ENCODE data around the gene TRMT11. TPM values are rescaled to one million over a fixed set of nuclear protein-coding genes. Genes with fewer than 3 reads are reported as not detected.

TRMT11 gene
- total and polyA plus RNA-seq, 2 of the 8 experiments (the other 6 are each of a cell fraction or from before 2014, with no cell fraction given), result 19.7 to 32.4 TPM

GRCh38 chr6:126047648-126048047, 61.3 kb downstream of the TRMT11 start:
- Histone ChIP-seq H4K20me1 (replicated peaks in 1 of 2; ENCODE audit: control insufficient read depth in 1 of 2, insufficient read depth in 2 of 2, low read length in 2 of 2) (no peaks in the 10 kb centered on the region), H3K79me1 (ENCODE audit: low read depth, low read length) (no peaks in the 10 kb centered on the region), H2BK120ac (replicated peaks; ENCODE audit: low read depth, low read length) (no peak overlapping the region), H3K23me2 (ENCODE audit: low read depth, low read length) (no peaks in the 10 kb centered on the region), H3K9me3 (ENCODE audit: insufficient read depth in 2 of 2, low read depth in 1 of 2, low read length in 1 of 2) (no peaks in the 10 kb centered on the region), H3K4me3 (ENCODE audit: extremely low read depth in 1 of 4, insufficient read depth in 2 of 4, low read depth in 3 of 4, low read length in 4 of 4) (no peak overlapping the region), H3K14ac (ENCODE audit: insufficient read length) (no peak overlapping the region), H3K79me2 (ENCODE audit: control insufficient read depth in 1 of 2, insufficient read depth in 2 of 2, low read length in 2 of 2) (no peaks in the 10 kb centered on the region), H2BK15ac (ENCODE audit: low read length) (no peak overlapping the region), H2BK5ac (ENCODE audit: low read depth, low read length) (no peak overlapping the region), H3K4ac (replicated peaks; ENCODE audit: insufficient read length, low read depth, low read length) (no peak overlapping the region), H2BK20ac (ENCODE audit: low read length) (no peak overlapping the region), H4K91ac (replicated peaks; ENCODE audit: insufficient read length, low read length) (no peak overlapping the region), H3K56ac (replicated peaks; ENCODE audit: insufficient read length, low read depth, low read length) (no peak overlapping the region), H2BK12ac (ENCODE audit: low read depth, low read length) (no peak overlapping the region), H3K9ac (replicated peaks in 1 of 4; ENCODE audit: extremely low read depth in 1 of 4, low read depth in 3 of 4, low read length in 3 of 4) (no peak overlapping the region), H3K27ac (ENCODE audit: low read depth, low read length) (no peak overlapping the region), H3K23ac (ENCODE audit: insufficient read length) (no peak overlapping the region), H4K5ac (ENCODE audit: insufficient read length, low read depth, low read length) (no peak overlapping the region), H3K4me2 (ENCODE audit: insufficient read depth in 1 of 2, low read depth in 2 of 2, low read length in 2 of 2) (no peak overlapping the region), H3K36me3 (ENCODE audit: control insufficient read depth in 2 of 4, insufficient read depth in 4 of 4, low read length in 3 of 4) (peaks cover 2 to 9% (median 5%) of the 10 kb centered on the region in 4 experiments; a peak in 6 of 8 replicates), H3K4me1 (replicated peaks in 1 of 4; ENCODE audit: control insufficient read depth in 3 of 4, insufficient read depth in 4 of 4, low read length in 3 of 4) (no peaks in the 10 kb centered on the region), H2AK5ac (ENCODE audit: low read depth, low read length) (no peak overlapping the region), H3K27me3 (replicated peaks in 1 of 4; ENCODE audit: control insufficient read depth in 3 of 4, extremely low read depth in 1 of 4, insufficient read depth in 3 of 4, low read length in 3 of 4) (no peaks in the 10 kb centered on the region), H2AFZ (ENCODE audit: low read length) (no peak overlapping the region), H3K18ac (ENCODE audit: extremely low read depth, low read length) (no peak overlapping the region), H4K8ac (ENCODE audit: extremely low read depth, insufficient read depth, low read length) (no peak overlapping the region)
- ChIA-PET CTCF (ENCODE audit: partially characterized antibody) (interaction anchor here (1.3 to 1.7 kb wide), 4 partner anchors 10 to 52 kb away, joined by 4 read pairs; no protein-coding TSS in a partner anchor), POLR2A (ENCODE audit: partially characterized antibody) (interaction anchor here (2.0 kb wide), 1 partner anchor 10 kb away, joined by 6 read pairs; no protein-coding TSS in a partner anchor)
- FAIRE-seq (no peak), DNase-seq (ENCODE audit: low read depth in 1 of 2, low spot score in 2 of 2) (no peak)
- WGBS, 2 experiments (ENCODE audit: extremely low coverage in 1 of 2, insufficient coverage in 1 of 2, insufficient read length in 1 of 2, insufficient replicate concordance in 2 of 2, low coverage in 1 of 2, low lambda C conversion rate in 2 of 2, missing lambda C conversion rate in 1 of 2), result 94% methylated on average over 7 of the region's 7 CpGs; no CpG with 5 or more reads in 1 of the 2 experiments
- no peak for TF ChIP-seq POU5F1 (IDR thresholded peaks at IDR 0.05; ENCODE audit: low read depth, low read length)
- no peak for TF ChIP-seq SIRT6 (IDR thresholded peaks at IDR 0.05; ENCODE audit: low read length)
- no peak for TF ChIP-seq TCF12 (IDR thresholded peaks at IDR 0.05; ENCODE audit: low read depth, low read length)
- TF ChIP-seq RNF2 (IDR thresholded peaks at IDR 0.05; ENCODE audit: borderline replicate concordance, low read depth, low read length, missing control alignments, poor library complexity, severe bottlenecking), result no peak
- no peak for TF ChIP-seq KDM1A (IDR thresholded peaks at IDR 0.05; ENCODE audit: borderline replicate concordance, low read length)
- TF ChIP-seq SRF (IDR thresholded peaks at IDR 0.05; ENCODE audit: low read depth, low read length), result no peak
- TF ChIP-seq MAX (IDR thresholded peaks at IDR 0.05), result no peak
- no peak for TF ChIP-seq HDAC2 (IDR thresholded peaks at IDR 0.05; ENCODE audit: borderline replicate concordance in 1 of 2, low read depth in 2 of 2, low read length in 2 of 2)
